ENCODE results near the gene GRHL1.

The GRHL1 gene

DNA sequence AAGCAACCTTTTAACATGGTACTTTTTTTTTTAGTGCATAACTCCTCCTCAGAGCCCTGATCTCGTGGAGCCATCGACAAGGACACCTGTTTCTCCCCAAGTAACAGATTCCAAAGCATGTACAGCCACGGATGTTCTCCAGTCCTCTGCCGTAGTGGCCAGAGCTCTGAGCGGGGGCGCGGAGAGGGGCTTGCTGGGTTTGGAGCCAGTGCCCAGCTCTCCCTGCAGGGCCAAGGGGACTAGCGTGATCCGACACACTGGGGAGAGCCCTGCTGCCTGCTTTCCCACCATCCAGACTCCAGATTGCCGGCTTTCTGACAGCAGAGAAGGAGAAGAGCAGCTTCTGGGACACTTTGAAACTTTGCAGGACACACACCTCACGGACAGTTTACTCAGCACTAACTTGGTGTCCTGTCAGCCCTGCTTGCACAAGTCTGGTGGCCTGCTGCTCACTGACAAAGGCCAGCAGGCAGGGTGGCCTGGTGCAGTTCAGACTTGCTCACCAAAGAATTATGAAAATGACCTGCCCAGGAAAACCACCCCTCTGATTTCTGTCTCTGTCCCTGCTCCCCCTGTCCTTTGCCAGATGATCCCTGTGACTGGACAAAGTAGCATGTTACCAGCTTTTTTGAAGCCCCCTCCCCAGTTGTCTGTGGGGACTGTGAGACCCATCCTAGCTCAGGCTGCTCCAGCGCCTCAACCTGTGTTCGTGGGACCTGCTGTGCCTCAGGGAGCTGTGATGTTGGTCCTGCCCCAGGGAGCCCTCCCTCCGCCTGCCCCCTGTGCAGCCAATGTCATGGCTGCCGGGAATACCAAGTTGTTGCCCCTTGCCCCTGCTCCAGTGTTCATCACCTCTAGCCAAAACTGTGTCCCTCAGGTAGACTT, 96.4 kb downstream of the GRHL1 start:
- no peak for DNase-seq

DNA sequence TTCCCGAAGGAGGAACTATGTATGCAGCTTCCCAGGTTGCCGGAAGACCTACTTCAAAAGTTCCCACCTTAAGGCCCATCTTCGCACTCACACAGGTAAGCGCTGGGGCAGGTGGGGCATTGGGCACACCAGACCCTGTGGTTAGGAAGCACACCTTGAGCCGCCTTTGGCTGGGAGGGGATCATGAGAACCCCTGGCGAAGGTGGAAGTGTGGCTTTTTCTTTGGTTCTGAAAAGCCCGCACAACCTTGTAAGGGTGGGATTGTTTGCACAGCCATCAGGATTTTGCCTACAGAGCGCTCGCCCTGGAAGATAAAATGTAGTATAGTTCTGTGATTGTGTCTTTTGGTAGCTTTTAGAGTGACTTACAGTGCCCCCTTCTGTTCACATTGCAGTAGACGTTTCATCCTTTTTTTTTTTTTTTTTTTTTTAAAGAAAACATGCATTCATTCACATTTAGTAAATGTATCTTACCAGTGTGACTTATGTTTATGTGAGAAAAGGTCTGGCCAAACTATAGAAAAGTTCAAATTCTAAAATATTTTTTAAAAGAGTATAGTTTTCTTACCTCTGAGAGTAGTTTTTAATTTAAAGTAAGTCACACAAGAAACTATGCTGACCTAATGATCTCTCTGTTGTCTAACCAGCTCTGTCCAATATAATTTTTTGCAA, 97.1 kb downstream of the GRHL1 start:
- peak; percentile 39 to 64 for DNase-seq

Measured in NCI-H446 (cell line).